GM19035 (cell line): ENCODE measurements around the gene AADACL3.
"Not testable (repeated sequence)": the region's sequence is repeated elsewhere in the genome, so short reads cannot be mapped to it uniquely, and the experiment has no call there.

Source experiments
- ATAC-seq: cut with Tn5 transposase; IDR thresholded peaks from one replicate; pipeline ENCODE4 v1.9.1; 2021; ENCODE audit not compliant: unreplicated experiment

The AADACL3 gene, protein sequence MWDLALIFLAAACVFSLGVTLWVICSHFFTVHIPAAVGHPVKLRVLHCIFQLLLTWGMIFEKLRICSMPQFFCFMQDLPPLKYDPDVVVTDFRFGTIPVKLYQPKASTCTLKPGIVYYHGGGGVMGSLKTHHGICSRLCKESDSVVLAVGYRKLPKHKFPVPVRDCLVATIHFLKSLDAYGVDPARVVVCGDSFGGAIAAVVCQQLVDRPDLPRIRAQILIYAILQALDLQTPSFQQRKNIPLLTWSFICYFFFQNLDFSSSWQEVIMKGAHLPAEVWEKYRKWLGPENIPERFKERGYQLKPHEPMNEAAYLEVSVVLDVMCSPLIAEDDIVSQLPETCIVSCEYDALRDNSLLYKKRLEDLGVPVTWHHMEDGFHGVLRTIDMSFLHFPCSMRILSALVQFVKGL

GRCh38 chr1:12715896-12716437 lies at the start of gene AADACL3:
TSS of gene AADACL3 (plus strand) at chr1:12716110. CDS start at chr1:12716177, 67 bp downstream.
- no peak for ATAC-seq

DNA sequence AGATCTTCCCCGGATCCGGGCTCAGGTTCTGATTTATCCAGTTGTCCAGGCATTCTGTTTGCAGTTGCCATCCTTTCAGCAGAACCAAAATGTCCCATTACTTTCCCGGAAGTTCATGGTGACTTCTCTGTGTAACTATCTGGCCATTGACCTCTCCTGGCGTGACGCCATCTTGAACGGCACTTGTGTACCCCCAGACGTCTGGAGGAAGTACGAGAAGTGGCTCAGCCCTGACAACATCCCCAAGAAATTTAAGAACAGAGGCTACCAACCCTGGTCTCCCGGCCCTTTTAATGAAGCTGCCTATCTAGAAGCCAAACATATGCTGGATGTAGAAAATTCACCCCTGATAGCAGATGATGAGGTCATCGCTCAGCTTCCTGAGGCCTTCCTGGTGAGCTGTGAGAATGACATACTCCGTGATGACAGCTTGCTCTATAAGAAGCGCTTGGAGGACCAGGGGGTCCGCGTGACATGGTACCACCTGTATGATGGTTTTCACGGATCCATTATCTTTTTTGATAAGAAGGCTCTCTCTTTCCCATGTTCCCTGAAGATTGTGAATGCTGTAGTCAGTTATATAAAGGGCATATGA lies 49.7 kb upstream of the AADACL3 start:
- ATAC-seq = no peak

DNA sequence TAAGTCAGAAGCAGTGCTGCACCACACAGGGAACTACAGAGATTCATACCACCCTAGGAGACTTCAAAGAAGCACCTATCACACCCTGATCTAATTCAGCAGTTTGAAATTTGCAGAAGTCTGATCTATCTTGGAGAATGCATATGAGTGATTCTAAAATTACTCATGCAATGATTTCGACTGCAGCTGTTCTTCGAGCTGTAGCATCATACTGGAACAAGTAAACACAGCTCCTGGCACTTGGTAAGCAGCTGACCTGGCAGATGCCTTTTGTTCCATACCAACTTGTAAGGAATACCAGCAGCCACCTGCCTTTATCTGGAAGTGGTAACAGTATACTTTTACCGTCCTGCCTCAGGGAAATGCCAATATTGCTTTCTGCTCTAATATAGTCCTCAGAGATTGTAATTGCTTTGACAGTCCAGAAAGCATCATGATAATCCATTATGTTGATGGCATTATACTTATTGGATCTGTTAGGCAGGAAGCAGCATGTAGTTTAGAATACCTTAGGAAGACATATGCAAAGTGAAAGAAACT lies 46.3 kb upstream of the AADACL3 start:
- ATAC-seq = no peak

DNA sequence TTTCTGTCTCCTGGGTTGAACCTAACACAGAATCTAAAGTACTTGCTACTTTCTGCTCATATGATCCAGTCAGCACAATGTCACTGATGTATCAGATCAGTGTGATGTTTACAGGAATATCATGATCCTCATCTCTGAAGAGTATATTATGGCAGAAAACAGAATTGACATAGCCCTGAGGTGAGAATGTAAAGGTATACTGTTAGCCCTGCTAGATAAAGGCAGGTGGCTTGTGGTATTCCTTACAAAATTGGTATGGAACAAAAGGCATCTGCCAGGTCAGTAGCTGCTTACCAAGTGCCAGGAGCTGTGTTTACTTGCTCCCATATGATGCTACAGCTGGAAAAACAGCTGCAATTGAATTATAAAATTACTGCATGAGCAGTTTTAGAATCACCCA lies 41.6 kb upstream of the AADACL3 start:
- ATAC-seq = no peak

DNA sequence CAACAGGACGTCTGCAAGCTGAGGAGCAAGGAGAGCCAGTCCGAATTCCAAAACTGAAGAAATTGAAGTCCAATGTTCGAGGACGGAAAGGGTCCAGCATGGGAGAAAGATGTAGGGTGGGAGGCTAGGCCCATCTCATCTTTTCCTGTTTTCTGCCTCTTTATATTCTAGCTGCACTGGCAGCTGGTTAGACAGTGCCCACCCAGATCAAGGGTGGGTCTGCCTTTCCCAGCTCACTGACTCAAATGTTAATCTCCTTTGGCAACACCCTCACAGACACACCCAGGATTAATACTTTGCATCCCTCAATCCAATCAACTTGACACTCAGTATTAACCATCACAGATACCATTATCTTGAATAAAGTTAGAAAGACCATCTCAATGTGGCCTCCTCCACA lies 39.8 kb upstream of the AADACL3 start:
- ATAC-seq = not testable (repeated sequence)

GRCh38 chr1:12677565-12677964 lies 38.3 kb upstream of the AADACL3 start:
- no peak for ATAC-seq

DNA sequence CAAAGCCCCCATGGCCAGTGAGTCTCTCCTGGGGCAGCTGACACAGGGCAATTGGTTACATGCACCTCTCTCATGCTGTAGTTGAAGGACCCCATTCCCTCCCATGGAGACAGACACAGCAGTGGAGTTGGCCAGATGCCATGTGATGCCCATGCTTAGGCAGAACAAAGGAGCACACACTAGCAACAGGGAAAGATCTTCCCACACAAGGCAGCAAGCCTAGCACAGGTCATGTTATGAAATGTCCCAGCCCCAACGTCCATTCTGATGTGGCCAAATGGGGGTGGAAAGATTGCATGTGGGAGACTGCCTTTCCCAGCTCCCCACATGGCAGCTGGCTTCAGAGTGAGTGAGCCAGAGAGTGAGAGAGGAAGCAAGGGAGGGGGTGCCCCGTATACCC lies 37.6 kb upstream of the AADACL3 start:
- no peak for ATAC-seq

GRCh38 chr1:12678820-12679219 lies 37.1 kb upstream of the AADACL3 start:
- ATAC-seq = no peak

DNA sequence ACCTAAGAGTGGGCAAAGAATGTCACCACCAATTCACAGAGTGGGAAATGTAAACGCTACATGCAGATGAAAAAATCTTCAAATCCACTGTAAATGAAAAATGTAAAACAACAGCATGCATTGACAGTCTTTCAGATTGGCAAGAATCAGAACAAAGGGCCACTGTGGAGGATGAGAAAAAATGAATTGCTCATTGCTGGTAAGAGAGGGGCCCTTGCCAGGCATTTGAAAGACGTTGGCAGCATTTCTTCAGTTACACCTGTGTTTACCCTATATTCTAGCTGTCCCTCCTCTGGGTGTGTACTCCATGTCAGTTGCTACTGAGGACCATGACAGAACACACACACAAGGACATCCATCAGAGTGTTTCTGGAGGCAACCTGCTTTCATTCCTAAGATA lies 25.8 kb upstream of the AADACL3 start:
- no peak for ATAC-seq

DNA sequence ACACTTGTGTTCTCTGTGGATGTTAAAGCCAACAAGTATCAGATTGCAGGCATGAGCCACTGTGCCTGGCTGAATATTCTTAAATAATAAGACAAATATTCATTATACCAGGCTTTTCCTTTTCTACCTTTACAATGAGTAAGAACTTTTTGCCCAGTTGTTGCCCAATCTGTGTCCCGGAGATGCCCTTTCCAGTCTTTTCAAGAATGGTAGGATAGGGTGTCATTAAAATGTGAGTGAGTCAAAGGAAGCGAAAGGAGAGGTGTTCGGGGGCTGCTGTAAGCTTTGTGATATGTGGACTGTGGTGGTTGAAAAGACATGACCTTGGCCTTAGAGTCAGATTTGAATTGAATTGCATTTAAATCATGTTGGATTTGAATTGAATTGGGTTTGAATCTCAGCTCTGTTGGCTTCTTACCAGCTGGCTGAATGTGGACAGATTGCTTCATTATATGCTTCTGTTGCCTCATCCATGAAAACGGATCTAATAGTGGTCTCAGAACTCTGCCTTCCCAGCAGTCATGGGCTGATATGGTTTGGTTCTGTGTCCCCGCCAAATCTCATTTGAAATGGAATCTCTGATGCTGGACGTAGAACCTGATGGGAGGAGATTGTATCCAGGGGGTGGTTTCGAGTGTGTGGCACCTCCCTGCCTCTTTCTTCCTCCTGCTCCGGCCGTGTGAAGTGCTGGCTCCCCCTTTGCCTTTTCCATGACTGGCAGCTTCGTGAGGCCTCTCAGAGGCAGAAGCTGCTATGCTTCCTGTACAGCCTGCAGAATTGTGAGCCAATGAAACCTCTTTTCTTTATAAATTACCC lies 22.7 kb upstream of the AADACL3 start:
- no peak for ATAC-seq

DNA sequence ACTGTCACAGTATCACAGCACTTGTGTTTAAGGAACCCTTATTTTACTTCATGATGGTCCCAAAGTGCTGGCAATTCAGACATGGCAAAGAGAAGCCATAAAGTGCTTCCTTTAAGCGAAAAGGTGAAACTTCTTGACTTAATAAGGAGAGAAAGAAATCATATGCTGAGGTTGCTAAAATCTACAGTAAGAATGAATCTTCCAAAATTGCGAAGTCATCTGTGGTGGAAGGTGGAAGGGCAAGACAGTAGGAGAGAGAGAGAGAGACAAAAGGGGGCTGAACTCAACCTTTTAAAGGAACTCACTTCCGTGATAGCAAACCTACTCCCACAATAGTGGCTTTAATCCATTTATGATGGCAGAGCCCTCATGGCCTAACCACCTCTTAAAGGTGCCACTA lies 19.3 kb upstream of the AADACL3 start:
- no peak for ATAC-seq

DNA sequence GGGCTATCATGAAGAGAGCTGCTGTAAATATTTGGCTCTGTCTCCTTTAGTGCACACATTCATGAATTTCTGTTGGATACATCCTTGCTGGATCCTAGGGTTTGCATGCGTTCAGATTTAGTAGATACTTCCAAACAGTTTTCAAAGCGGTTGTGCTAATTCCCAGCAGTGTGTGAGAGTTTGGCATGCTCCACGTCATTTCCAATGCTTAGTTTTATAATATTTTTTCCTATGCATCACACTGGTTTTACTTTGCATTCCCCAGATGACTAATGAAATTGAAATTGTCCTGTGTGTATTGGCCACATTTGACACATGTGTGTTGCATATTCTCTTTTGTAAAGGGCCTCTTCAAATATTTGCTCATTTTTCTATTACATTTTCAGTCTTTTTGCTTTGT lies 18.5 kb upstream of the AADACL3 start:
- no peak for ATAC-seq

GRCh38 chr1:12703821-12704451 lies 12.0 kb upstream of the AADACL3 start:
- ATAC-seq = no peak

DNA sequence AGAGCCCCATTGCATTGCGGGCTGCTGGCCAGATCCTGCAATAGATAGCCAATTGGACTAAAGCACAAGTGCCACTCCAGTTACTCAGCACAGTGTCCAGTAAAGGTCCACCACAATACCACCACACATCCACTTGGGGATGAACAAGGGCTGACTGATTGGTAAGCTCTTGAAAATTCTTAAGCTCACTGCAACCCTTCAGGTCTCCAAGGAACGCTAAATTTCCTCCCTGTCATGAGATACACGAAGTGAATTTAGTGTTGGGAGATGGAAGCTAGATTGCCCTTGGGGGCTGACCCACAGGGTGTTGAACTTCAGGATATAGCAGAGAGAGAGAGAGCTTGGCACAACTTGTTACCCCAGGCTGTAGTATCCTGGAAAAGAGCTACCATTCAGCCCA lies 9.8 kb upstream of the AADACL3 start:
- ATAC-seq = no peak

GRCh38 chr1:12708396-12709090 lies 7.4 kb upstream of the AADACL3 start:
- ATAC-seq = no peak

- no peak for ATAC-seq
Measured at GRCh38 chr1:12709091-12709491, 6.8 kb upstream of the AADACL3 start.

GRCh38 chr1:12709696-12710095 lies 6.2 kb upstream of the AADACL3 start:
- no peak for ATAC-seq

DNA sequence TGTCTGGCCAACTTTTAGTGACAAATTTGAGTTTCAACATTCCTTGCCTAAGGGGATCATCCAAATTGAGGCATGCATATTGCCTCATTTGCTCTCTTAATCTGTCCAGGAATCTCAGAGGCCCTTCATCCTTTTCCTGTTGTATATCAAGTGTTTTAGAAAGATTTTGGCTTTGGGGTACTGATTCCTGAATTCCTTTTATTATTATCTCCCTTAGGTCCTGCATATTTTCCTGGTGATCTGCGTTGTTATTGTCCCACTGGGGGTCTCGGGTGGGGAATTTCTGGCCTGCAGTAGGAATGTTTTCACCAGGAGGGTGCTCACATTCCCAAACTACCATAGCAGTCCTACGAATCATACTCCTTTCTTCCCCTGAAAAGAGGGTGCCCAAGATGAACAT lies 4.4 kb upstream of the AADACL3 start:
- no peak for ATAC-seq

DNA sequence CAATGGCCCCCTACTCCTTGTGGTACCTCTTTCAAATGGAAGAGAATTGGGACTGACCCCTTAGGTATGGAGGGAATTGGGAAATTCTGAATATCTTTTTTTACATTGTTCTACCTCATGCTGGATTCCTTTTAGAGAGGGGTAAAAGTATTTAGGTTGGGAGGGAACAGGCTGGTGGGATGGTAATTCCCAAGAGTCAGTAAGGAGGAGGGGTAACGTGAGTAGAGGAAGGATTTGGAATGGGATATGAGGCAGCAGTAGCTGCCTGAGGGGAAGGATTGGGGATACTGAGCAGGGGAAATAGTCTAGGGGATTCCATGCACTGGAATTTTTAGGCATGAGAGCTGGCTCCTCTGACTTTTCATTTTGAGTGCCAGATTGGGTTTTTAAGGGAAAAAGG lies 3.8 kb upstream of the AADACL3 start:
- no peak for ATAC-seq

GRCh38 chr1:12712929-12713328 lies 3.0 kb upstream of the AADACL3 start:
- no peak for ATAC-seq
